Mucosa of gallbladder (tissue), 1 donor: ENCODE results near the gene MED12L. TPM values are rescaled to one million over a fixed set of nuclear protein-coding genes. Genes with fewer than 3 reads are reported as not detected.

Experiments
- DNase-seq: peaks from one replicate; pipeline ENCODE4 v3.0.0-alpha.2; 2020; ENCODE audit warnings: low spot score
- total RNA-seq: library from RNA; stranded (reverse); gene quantifications from one replicate; pipeline ENCODE4 v1.2.1, GENCODE V29; 2021
- donor health status: DM: no; HTN: no; CAD: no.

Gene MED12L
- total RNA-seq, 1 donor from 2014 or later, result 7.5 TPM

- no peak for DNase-seq
Measured at GRCh38 chr3:151133917-151134450, 48.5 kb downstream of the MED12L start.

GRCh38 chr3:151135541-151136337, 50.3 kb downstream of the MED12L start:
- peak; percentile 15 for DNase-seq

GRCh38 chr3:151142929-151143328, 57.5 kb downstream of the MED12L start:
- no peak for DNase-seq

GRCh38 chr3:151144016-151144415, 58.6 kb downstream of the MED12L start:
- no peak for DNase-seq

GRCh38 chr3:151144760-151145159, 59.3 kb downstream of the MED12L start:
- no peak for DNase-seq

- DNase-seq, result no peak
Measured at GRCh38 chr3:151145713-151146070, 60.2 kb downstream of the MED12L start.

GRCh38 chr3:151146071-151146730, 60.7 kb downstream of the MED12L start:
- peak; percentile 77 for DNase-seq

- DNase-seq, result no peak
Measured at GRCh38 chr3:151146731-151147091, 61.2 kb downstream of the MED12L start.

GRCh38 chr3:151147299-151147698, 61.8 kb downstream of the MED12L start:
- no peak for DNase-seq

- DNase-seq, result no peak
Measured at GRCh38 chr3:151152455-151153079, 67.1 kb downstream of the MED12L start.

- no peak for DNase-seq
Measured at GRCh38 chr3:151154566-151154965, 69.1 kb downstream of the MED12L start.

GRCh38 chr3:151155409-151156128, 70.1 kb downstream of the MED12L start:
- DNase-seq, result no peak

- DNase-seq, result no peak
Measured at GRCh38 chr3:151156618-151157216, 71.3 kb downstream of the MED12L start.

GRCh38 chr3:151159806-151160205, 74.3 kb downstream of the MED12L start:
- DNase-seq, result no peak

GRCh38 chr3:151165226-151165625, 79.8 kb downstream of the MED12L start:
- no peak for DNase-seq

GRCh38 chr3:151166161-151166560, 80.7 kb downstream of the MED12L start:
- DNase-seq, result no peak

- DNase-seq, result peak; percentile 80
Measured at GRCh38 chr3:151168269-151169094, 83.0 kb downstream of the MED12L start.

- DNase-seq, result no peak
Measured at GRCh38 chr3:151169262-151169947, 83.9 kb downstream of the MED12L start.

- DNase-seq, result peak; percentile 41
Measured at GRCh38 chr3:151169948-151170679, 84.7 kb downstream of the MED12L start.
